Upper lobe of left lung (tissue), 4 donors: ENCODE measurements around the gene AJAP1.

Experiments used
- EP300 ChIP-seq, 4 donors: sonication (generic); formaldehyde crosslinking; IDR thresholded peaks; one replicate each; pipeline ENCODE4 v1.5.1; 2017; ENCODE audit warnings: antibody characterized with exemption in 4 of 4, control low read depth in 2 of 4
- POLR2AphosphoS5 ChIP-seq, 2 donors: sonication (generic); formaldehyde crosslinking; IDR thresholded peaks; one replicate each; pipeline ENCODE4 v1.5.1; 2017; ENCODE audit warnings: antibody characterized with exemption in 2 of 2
- TF ChIP-seq, protein P1 (sequence below), 6 experiments: fragments of 450-650 bp in 4 of 6; fragments of 200-600 bp in 2 of 6; sonication (generic) in 2 of 6; IDR thresholded peaks; one replicate each; pipeline ENCODE4 v1.5.1; 2016 to 2019; ENCODE audit warnings: antibody characterized with exemption in 6 of 6

GRCh38 chr1:4693331-4693730 lies 38.9 kb downstream of the AJAP1 start:
- TF ChIP-seq EP300 (IDR thresholded peaks at IDR 0.05) (no peak), POLR2AphosphoS5 (IDR thresholded peaks at IDR 0.05) (no peak)
- TF ChIP-seq, protein P1, sequence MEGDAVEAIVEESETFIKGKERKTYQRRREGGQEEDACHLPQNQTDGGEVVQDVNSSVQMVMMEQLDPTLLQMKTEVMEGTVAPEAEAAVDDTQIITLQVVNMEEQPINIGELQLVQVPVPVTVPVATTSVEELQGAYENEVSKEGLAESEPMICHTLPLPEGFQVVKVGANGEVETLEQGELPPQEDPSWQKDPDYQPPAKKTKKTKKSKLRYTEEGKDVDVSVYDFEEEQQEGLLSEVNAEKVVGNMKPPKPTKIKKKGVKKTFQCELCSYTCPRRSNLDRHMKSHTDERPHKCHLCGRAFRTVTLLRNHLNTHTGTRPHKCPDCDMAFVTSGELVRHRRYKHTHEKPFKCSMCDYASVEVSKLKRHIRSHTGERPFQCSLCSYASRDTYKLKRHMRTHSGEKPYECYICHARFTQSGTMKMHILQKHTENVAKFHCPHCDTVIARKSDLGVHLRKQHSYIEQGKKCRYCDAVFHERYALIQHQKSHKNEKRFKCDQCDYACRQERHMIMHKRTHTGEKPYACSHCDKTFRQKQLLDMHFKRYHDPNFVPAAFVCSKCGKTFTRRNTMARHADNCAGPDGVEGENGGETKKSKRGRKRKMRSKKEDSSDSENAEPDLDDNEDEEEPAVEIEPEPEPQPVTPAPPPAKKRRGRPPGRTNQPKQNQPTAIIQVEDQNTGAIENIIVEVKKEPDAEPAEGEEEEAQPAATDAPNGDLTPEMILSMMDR (IDR thresholded peaks at IDR 0.05) = no peak
